Adrenal gland (tissue), 5 donors: ENCODE measurements around the gene PAQR5.

Experiments used
- CTCF ChIP-seq, 6 experiments: fragments of 450-650 bp in 4 of 6; fragments of 200-600 bp in 2 of 6; sonication (generic) in 1 of 6; IDR thresholded peaks; 1 replicate in 5 of 6; 2 replicates in 1 of 6; pipeline versions ENCODE4 v1.5.1 to v1.8.0; 2016 to 2021; ENCODE audit warnings: antibody characterized with exemption in 6 of 6, mild to moderate bottlenecking in 2 of 6, moderate library complexity in 1 of 6
- POLR2A ChIP-seq, 2 donors: fragments of 450-650 bp; IDR thresholded peaks; one replicate each; pipeline ENCODE4 v1.6.1; 2017; ENCODE audit warnings: antibody characterized with exemption in 2 of 2, mild to moderate bottlenecking in 2 of 2, moderate library complexity in 1 of 2
- donor health status: DM: no; HTN: no; CAD: no.

GRCh38 chr15:69275933-69276560 is 22.7 kb upstream of the PAQR5 start:
- TF ChIP-seq CTCF (IDR thresholded peaks at IDR 0.05): no peak
- no peak for TF ChIP-seq POLR2A (IDR thresholded peaks at IDR 0.05)
